IMR-90 (cell line): ENCODE measurements around the gene ARMC9. TPM values are rescaled to one million over a fixed set of nuclear protein-coding genes. Genes with fewer than 3 reads are reported as not detected.

Source experiments
- ATAC-seq: fragments of 200-7000 bp; cut with Tn5 transposase; 2 replicates; pipeline ENCODE4 v1.9.1; 2020; ENCODE audit warnings: low read depth, mild to moderate bottlenecking, moderate library complexity
- BruUV-seq: library from RNA; stranded (reverse); fragments of 400-500 nt; replicated peaks from 2 replicates; lab custom pipeline; 2021; lab: Mats Ljungman, UMichigan
- CTCF ChIA-PET: fragments of 300-600 bp; formaldehyde crosslinking; extraction: SDS; loops from one replicate; lab custom pipeline; 2021; ENCODE audit warnings: antibody characterized with exemption; lab: Yijun Ruan, JAX
- POLR2A ChIA-PET: fragments of 300-600 bp; sonication (Branson Sonifier 250); formaldehyde crosslinking; loops from one replicate; lab custom pipeline; 2022; ENCODE audit warnings: antibody characterized with exemption; ENCODE audit not compliant: unreplicated experiment; lab: Charles Lee
- DNase-seq: peaks from one replicate; pipeline ENCODE4 v3.0.0; 2013
- H2AFZ ChIP-seq: replicated peaks from 2 replicates; pipeline ENCODE3; 2013; ENCODE audit warnings: low read length, mild to moderate bottlenecking; ENCODE audit not compliant: poor library complexity
- H2AK5ac ChIP-seq: 2 replicates; pipeline ENCODE4 v1.6.1; 2013; ENCODE audit warnings: low read depth, low read length, inconsistent platforms
- H2AK9ac ChIP-seq: replicated peaks from 2 replicates; pipeline ENCODE3; 2013; ENCODE audit warnings: mild to moderate bottlenecking, low read depth, low read length, moderate library complexity; ENCODE audit not compliant: poor library complexity
- H2BK120ac ChIP-seq: 2 replicates; pipeline ENCODE4 v1.6.1; 2013; ENCODE audit warnings: low read depth, low read length, inconsistent platforms
- H2BK15ac ChIP-seq: 3 replicates; pipeline ENCODE4 v1.6.1; 2013; ENCODE audit warnings: low read depth, low read length, inconsistent platforms
- H2BK20ac ChIP-seq: 2 replicates; pipeline ENCODE4 v1.6.1; 2013; ENCODE audit warnings: low read depth, mild to moderate bottlenecking, inconsistent platforms, low read length, moderate library complexity
- H2BK5ac ChIP-seq: 2 replicates; pipeline ENCODE4 v1.6.1; 2013; ENCODE audit warnings: mild to moderate bottlenecking, low read depth, low read length, inconsistent platforms; ENCODE audit not compliant: poor library complexity, severe bottlenecking
- H3K14ac ChIP-seq: replicated peaks from 2 replicates; pipeline ENCODE4 v1.6.1; 2013; ENCODE audit warnings: low read depth, low read length, inconsistent platforms
- H3K18ac ChIP-seq: 2 replicates; pipeline ENCODE4 v1.6.1; 2013; ENCODE audit warnings: low read depth, low read length, control low read depth
- H3K23ac ChIP-seq: 2 replicates; pipeline ENCODE4 v1.6.1; 2013; ENCODE audit warnings: low read depth, low read length, inconsistent platforms
- H3K27ac ChIP-seq: 2 replicates; pipeline ENCODE4 v1.5.1; 2013; ENCODE audit warnings: mild to moderate bottlenecking, control low read depth, low read length; ENCODE audit not compliant: insufficient read depth
- H3K27me3 ChIP-seq: 2 replicates; pipeline ENCODE4 v1.6.1; 2013; ENCODE audit warnings: low read length; ENCODE audit not compliant: control insufficient read depth, insufficient read depth
- H3K36me3 ChIP-seq: 2 replicates; pipeline ENCODE4 v1.6.1; 2013; ENCODE audit warnings: low read length, mixed read lengths; ENCODE audit not compliant: control insufficient read depth, insufficient read depth
- H3K4ac ChIP-seq: 2 replicates; pipeline ENCODE4 v1.6.1; 2013; ENCODE audit warnings: low read depth, low read length, inconsistent platforms
- H3K4me1 ChIP-seq: 2 replicates; pipeline ENCODE4 v1.6.1; 2013; ENCODE audit warnings: low read length, mixed read lengths; ENCODE audit not compliant: control insufficient read depth, insufficient read depth
- H3K4me2 ChIP-seq: 2 replicates; pipeline ENCODE4 v1.6.1; 2013; ENCODE audit warnings: low read depth, mild to moderate bottlenecking, control low read depth, low read length, moderate library complexity
- H3K4me3 ChIP-seq: 2 replicates; pipeline ENCODE4 v1.5.1; 2013; ENCODE audit warnings: low read depth, mild to moderate bottlenecking, control low read depth, low read length, moderate library complexity; ENCODE audit not compliant: insufficient read depth
- H3K56ac ChIP-seq: 2 replicates; pipeline ENCODE4 v1.6.1; 2013; ENCODE audit warnings: low read length, inconsistent platforms; ENCODE audit not compliant: insufficient read depth; ENCODE audit errors: extremely low read depth
- H3K79me1 ChIP-seq, 2 experiments: 2 replicates each; pipeline ENCODE4 v1.6.1; 2013; ENCODE audit warnings: low read length in 2 of 2, inconsistent platforms in 1 of 2, low read depth in 1 of 2
- H3K9ac ChIP-seq: 2 replicates; pipeline ENCODE4 v1.6.1; 2013; ENCODE audit warnings: low read depth, low read length, control low read depth
- H3K9me1 ChIP-seq: 2 replicates; pipeline ENCODE4 v1.6.1; 2013; ENCODE audit warnings: low read length, inconsistent platforms; ENCODE audit not compliant: insufficient read depth
- H3K9me3 ChIP-seq: 2 replicates; pipeline ENCODE4 v1.6.1; 2013; ENCODE audit warnings: low read length; ENCODE audit not compliant: control insufficient read depth, insufficient read depth
- H4K20me1 ChIP-seq: 2 replicates; pipeline ENCODE4 v1.6.1; 2013; ENCODE audit warnings: low read length, inconsistent platforms; ENCODE audit not compliant: insufficient read depth
- H4K5ac ChIP-seq: 2 replicates; pipeline ENCODE4 v1.6.1; 2013; ENCODE audit warnings: mild to moderate bottlenecking, low read depth, low read length, control low read depth
- H4K8ac ChIP-seq, 2 experiments: 2 replicates each; pipeline ENCODE4 v1.6.1; 2013; ENCODE audit warnings: low read depth in 2 of 2, low read length in 2 of 2, control low read depth in 1 of 2, inconsistent platforms in 1 of 2
- H4K91ac ChIP-seq: 2 replicates; pipeline ENCODE4 v1.6.1; 2013; ENCODE audit warnings: low read depth, low read length, inconsistent platforms; ENCODE audit not compliant: insufficient read depth
- BHLHE40 ChIP-seq: fragments of 150-350 bp; IDR thresholded peaks from 2 replicates; pipeline ENCODE4 v1.6.1; 2016; ENCODE audit warnings: mild to moderate bottlenecking, low read depth, low read length
- CEBPB ChIP-seq: IDR thresholded peaks from 2 replicates; pipeline ENCODE4 v1.6.1; 2012; ENCODE audit warnings: low read depth, low read length, improper control_type of control experiment
- CHD1 ChIP-seq: IDR thresholded peaks from 2 replicates; pipeline ENCODE4 v1.6.1; 2012; ENCODE audit warnings: low read depth, low read length, improper control_type of control experiment
- CTCF ChIP-seq: conservative IDR thresholded peaks from 2 replicates; pipeline ENCODE4 v1.5.1; 2012; ENCODE audit warnings: mild to moderate bottlenecking, low read depth, low read length, improper control_type of control experiment
- ELK1 ChIP-seq: fragments of 150-350 bp; IDR thresholded peaks from 2 replicates; pipeline ENCODE4 v1.6.1; 2016; ENCODE audit warnings: low read depth, mild to moderate bottlenecking, low read length, moderate library complexity, borderline replicate concordance
- FOS ChIP-seq: fragments of 150-350 bp; IDR thresholded peaks from 2 replicates; pipeline ENCODE4 v1.6.1; 2016; ENCODE audit warnings: low read depth, low read length
- MAFK ChIP-seq: IDR thresholded peaks from 2 replicates; pipeline ENCODE4 v1.6.1; 2012; ENCODE audit warnings: low read depth, low read length, improper control_type of control experiment
- MAZ ChIP-seq: IDR thresholded peaks from 2 replicates; pipeline ENCODE4 v1.6.1; 2012; ENCODE audit warnings: low read depth, mild to moderate bottlenecking, low read length, improper control_type of control experiment, moderate library complexity, borderline replicate concordance
- MXI1 ChIP-seq: IDR thresholded peaks from 2 replicates; pipeline ENCODE4 v1.6.1; 2012; ENCODE audit warnings: low read depth, mild to moderate bottlenecking, low read length, moderate library complexity, borderline replicate concordance
- NFE2L2 ChIP-seq: fragments of 150-350 bp; IDR thresholded peaks from 2 replicates; pipeline ENCODE4 v1.6.1; 2016; ENCODE audit warnings: low read depth, mild to moderate bottlenecking, low read length
- POLR2A ChIP-seq: IDR thresholded peaks from 2 replicates; pipeline ENCODE4 v1.6.1; 2012; ENCODE audit warnings: mild to moderate bottlenecking, low read depth, low read length
- RAD21 ChIP-seq: IDR thresholded peaks from 2 replicates; pipeline ENCODE4 v1.6.1; 2012; ENCODE audit warnings: low read length, improper control_type of control experiment
- RCOR1 ChIP-seq: IDR thresholded peaks from 2 replicates; pipeline ENCODE4 v1.6.1; 2012; ENCODE audit warnings: mild to moderate bottlenecking, low read length, improper control_type of control experiment; ENCODE audit not compliant: insufficient replicate concordance
- RFX5 ChIP-seq: IDR thresholded peaks from 2 replicates; pipeline ENCODE4 v1.8.0; 2012; ENCODE audit warnings: low read depth, mild to moderate bottlenecking, low read length, moderate library complexity
- SMC3 ChIP-seq: fragments of 150-350 bp; IDR thresholded peaks from 2 replicates; pipeline ENCODE4 v1.6.1; 2016; ENCODE audit warnings: low read depth, mild to moderate bottlenecking, antibody characterized with exemption, low read length, moderate library complexity
- USF2 ChIP-seq: fragments of 150-350 bp; IDR thresholded peaks from 2 replicates; pipeline ENCODE4 v1.6.1; 2017; ENCODE audit warnings: mild to moderate bottlenecking, antibody characterized with exemption, low read length, low read depth
- WGBS, 2 experiments: methylation state at CpG; one replicate each; pipeline versions ENCODE4 v1.1.5 to v1.1.7; 2013; ENCODE audit warnings: missing lambda C conversion rate in 2 of 2; ENCODE audit not compliant: insufficient read length in 1 of 2; ENCODE audit errors: extremely low coverage in 2 of 2; 5-methylcytosine and 5-hydroxymethylcytosine counted together
- dilution Hi-C: fragments of 300-500 bp; cut with HindIII; formaldehyde crosslinking; loops from one replicate; pipeline ENCODE4 v1.14.3; 2018; ENCODE audit warnings: low sequenced_read_pairs; ENCODE audit not compliant: unreplicated experiment
- in situ Hi-C: fragments of 300-500 bp; cut with MboI; formaldehyde crosslinking; loops from 3 replicates; pipeline ENCODE4 v1.14.3; 2019; ENCODE audit warnings: low sequenced_read_pairs, inconsistent platforms, mixed read lengths
- intact Hi-C: fragments of 100-400 bp; cut with micrococcal nuclease; formaldehyde crosslinking; loops from 2 replicates; pipeline ENCODE4 v1.10.0; 2022
- polyA plus RNA-seq, 3 experiments: library from polyadenylated mRNA; depleted of rRNA; stranded (reverse); fragments of >200 nt; gene quantifications; 2 replicates each; pipeline ENCODE4 v1.2.3, GENCODE V29; 2012; ENCODE audit warnings: low replicate concordance in 1 of 3
- total RNA-seq: library from RNA; depleted of rRNA; stranded (reverse); fragments of >200 nt; gene quantifications from 2 replicates; pipeline ENCODE4 v1.2.3, GENCODE V29; 2012

ARMC9 gene
- total and polyA plus RNA-seq, 2 of the 4 experiments (the other 2 are of a cell fraction), result 36.0 to 46.6 TPM

GRCh38 chr2:231378026-231378722 lies 179.7 kb downstream of the ARMC9 start:
- Histone ChIP-seq H4K8ac (no peak overlapping the region), H3K4me1 (no peaks in the 10 kb centered on the region), H3K23ac (no peak overlapping the region), H2BK15ac (no peak overlapping the region), H3K4ac (0 out of 2 replicates have a peak overlapping the region, but pooled peaks have one; percentile 5), H3K27me3 (peaks cover 2% of the 10 kb centered on the region; the same call in 1 of the 2 replicates), H3K56ac (no peak overlapping the region), H4K91ac (no peak overlapping the region), H3K18ac (no peak overlapping the region), H3K14ac (no peak overlapping the region), H2BK5ac (no peak overlapping the region), H2AK5ac (no peak overlapping the region), H4K5ac (no peak overlapping the region), H2BK20ac (no peak overlapping the region), H2BK120ac (no peak overlapping the region), H4K20me1 (no peaks in the 10 kb centered on the region), H3K27ac (no peak overlapping the region), H3K4me3 (no peak overlapping the region), H3K79me1 (no peaks in the 10 kb centered on the region), H3K9ac (no peak overlapping the region), H3K9me1 (no peaks in the 10 kb centered on the region), H2AFZ (peak overlapping the region; percentile 23), H2AK9ac (no peak overlapping the region), H3K9me3 (no peaks in the 10 kb centered on the region), H3K36me3 (no peaks in the 10 kb centered on the region), H3K4me2 (no peak overlapping the region)
- CTCF ChIA-PET, result no interaction called here
- intact Hi-C loops (no loop called here), dilution Hi-C loops (no loop called here), in situ Hi-C loops (no loop called here)
- no TSS peak for BruUV-seq
- TF ChIP-seq MXI1 (no peak), RAD21 (no peak), MAZ (no peak), SMC3 (no peak), CHD1 (no peak), USF2 (no peak), CEBPB (no peak), RFX5 (no peak), MAFK (no peak), BHLHE40 (no peak), POLR2A (no peak), NFE2L2 (no peak), FOS (no peak), ELK1 (no peak), CTCF (no peak), RCOR1 (no peak)
- DNase-seq (no peak), ATAC-seq (no peak)
- POLR2A ChIA-PET, result no interaction called here
- 86% methylated on average over 4 of the region's 13 CpGs; no CpG with 5 or more reads in 1 of the 2 experiments for WGBS, 2 experiments
